Endothelial cell of umbilical vein (primary cell): ENCODE data around the gene ADAMTSL3. TPM values are rescaled to one million over a fixed set of nuclear protein-coding genes. Genes with fewer than 3 reads are reported as not detected.

Source experiments
- BruUV-seq: library from RNA; stranded (reverse); fragments of 400-500 nt; replicated peaks from 2 replicates; lab custom pipeline; 2021; lab: Mats Ljungman, UMichigan
- CTCF ChIA-PET: fragments of 300-600, 350-600 bp; sonication (Branson Sonifier 250); formaldehyde crosslinking; loops from one replicate; lab custom pipeline; 2021; ENCODE audit warnings: antibody characterized with exemption, inconsistent platforms; lab: Charles Lee
- POLR2A ChIA-PET: fragments of 300-600, 350-600 bp; sonication (Branson Sonifier 250); formaldehyde crosslinking; loops from one replicate; lab custom pipeline; 2021; ENCODE audit warnings: antibody characterized with exemption, inconsistent platforms; lab: Charles Lee
- DNase-seq: peaks from one replicate; pipeline ENCODE4 v3.0.0-alpha.2; 2011; ENCODE audit warnings: low read depth, low spot score
- FAIRE-seq: peaks from 2 replicates; lab custom pipeline; 2011; peaks lifted over from hg19 to GRCh38; lab: Jason Lieb, UNC
- H2AFZ ChIP-seq: 2 replicates; pipeline ENCODE4 v1.6.0; 2012; ENCODE audit warnings: low read depth, low read length, control low read depth, inconsistent platforms
- H3K27ac ChIP-seq: 2 replicates; pipeline ENCODE4 v1.5.1; 2011; ENCODE audit warnings: low read depth, mild to moderate bottlenecking, control low read depth, low read length, moderate library complexity; ENCODE audit not compliant: insufficient read depth
- H3K27me3 ChIP-seq, 2 experiments: 2 replicates each; pipeline versions ENCODE4 v1.6.0 to v1.6.1; 2011; ENCODE audit warnings: low read length in 2 of 2, mixed read lengths in 1 of 2; ENCODE audit not compliant: control insufficient read depth in 2 of 2, insufficient read depth in 2 of 2
- H3K36me3 ChIP-seq, 2 experiments: 2 replicates in 1 of 2; 3 replicates in 1 of 2; pipeline ENCODE4 v1.5.1; 2011; ENCODE audit warnings: low read length in 2 of 2, mild to moderate bottlenecking in 1 of 2, moderate library complexity in 1 of 2; ENCODE audit not compliant: control insufficient read depth in 2 of 2, insufficient read depth in 2 of 2; ENCODE audit errors: extremely low read depth in 1 of 2
- H3K4me1 ChIP-seq: 3 replicates; pipeline ENCODE4 v1.5.1; 2011; ENCODE audit warnings: mild to moderate bottlenecking, low read length; ENCODE audit not compliant: control insufficient read depth, insufficient read depth; ENCODE audit errors: extremely low read depth
- H3K4me2 ChIP-seq: 2 replicates; pipeline ENCODE4 v1.6.1; 2011; ENCODE audit warnings: low read length, control low read depth, mixed read lengths; ENCODE audit not compliant: insufficient read depth
- H3K4me3 ChIP-seq, 3 experiments: fragments of 200-600 bp in 1 of 3; sonication (generic), shearing (Covaris generic) in 1 of 3; replicated peaks in 1 of 3; 2 replicates each; pipeline ENCODE4 v1.5.1; 2011 to 2016; ENCODE audit warnings: control low read depth in 3 of 3, low read length in 3 of 3, mild to moderate bottlenecking in 2 of 3, inconsistent platforms in 1 of 3, low read depth in 1 of 3, moderate library complexity in 1 of 3; ENCODE audit not compliant: insufficient read depth in 1 of 3
- H3K79me2 ChIP-seq: 2 replicates; pipeline ENCODE4 v1.6.0; 2012; ENCODE audit warnings: low read length, inconsistent platforms; ENCODE audit not compliant: control insufficient read depth, insufficient read depth
- H3K9ac ChIP-seq: replicated peaks from 2 replicates; pipeline ENCODE3; 2011; ENCODE audit warnings: low read length, control low read depth; ENCODE audit not compliant: insufficient read depth; ENCODE audit errors: extremely low read depth
- H3K9me1 ChIP-seq: replicated peaks from 3 replicates; pipeline ENCODE4 v1.6.0; 2011; ENCODE audit warnings: mild to moderate bottlenecking, low read length; ENCODE audit not compliant: control insufficient read depth, insufficient read depth; ENCODE audit errors: extremely low read depth
- H3K9me3 ChIP-seq: replicated peaks from 2 replicates; pipeline ENCODE4 v1.5.1; 2012; ENCODE audit warnings: low read length, inconsistent platforms; ENCODE audit not compliant: control insufficient read depth, insufficient read depth
- H4K20me1 ChIP-seq: replicated peaks from 2 replicates; pipeline ENCODE3; 2011; ENCODE audit warnings: mild to moderate bottlenecking, low read length; ENCODE audit not compliant: control insufficient read depth, insufficient read depth; ENCODE audit errors: extremely low read depth
- CTCF ChIP-seq, 2 donors: IDR thresholded peaks; 1 replicate in 1 of 2; 2 replicates in 1 of 2; pipeline ENCODE4 v1.5.1; 2011; ENCODE audit warnings: low read length in 2 of 2, mild to moderate bottlenecking in 2 of 2, moderate library complexity in 2 of 2, control low read depth in 1 of 2, inconsistent platforms in 1 of 2, low read depth in 1 of 2; ENCODE audit not compliant: insufficient read depth in 1 of 2; ENCODE audit errors: extremely low read depth in 1 of 2
- EZH2 ChIP-seq: IDR thresholded peaks from 2 replicates; pipeline ENCODE4 v1.6.1; 2012; ENCODE audit warnings: borderline replicate concordance, low read depth, mild to moderate bottlenecking, moderate library complexity, low read length, inconsistent platforms; ENCODE audit not compliant: severe bottlenecking
- FOS ChIP-seq: IDR thresholded peaks from 2 replicates; pipeline ENCODE4 v1.6.1; 2011; ENCODE audit warnings: mild to moderate bottlenecking, low read length, moderate library complexity, borderline replicate concordance; ENCODE audit not compliant: insufficient read depth
- GATA2 ChIP-seq: IDR thresholded peaks from 2 replicates; pipeline ENCODE4 v1.7.0; 2011; ENCODE audit warnings: low read depth, mild to moderate bottlenecking, moderate library complexity, mixed read lengths, low read length; ENCODE audit not compliant: insufficient read length, insufficient read depth
- JUN ChIP-seq: IDR thresholded peaks from 2 replicates; pipeline ENCODE4 v1.6.1; 2011; ENCODE audit warnings: borderline replicate concordance, low read depth; ENCODE audit not compliant: insufficient read length, insufficient read depth
- MYC ChIP-seq: IDR thresholded peaks from one replicate; pipeline ENCODE4 v1.6.1; 2011; ENCODE audit warnings: mild to moderate bottlenecking, low read depth, low read length
- POLR2A ChIP-seq: IDR thresholded peaks from 2 replicates; pipeline ENCODE4 v1.6.1; 2012; ENCODE audit warnings: low read depth, mild to moderate bottlenecking, control low read depth, low read length
- POLR2AphosphoS5 ChIP-seq: IDR thresholded peaks from 2 replicates; pipeline ENCODE4 v1.6.1; 2012; ENCODE audit warnings: low read depth, mild to moderate bottlenecking, control low read depth, low read length, moderate library complexity; ENCODE audit not compliant: insufficient read depth
- dilution Hi-C: fragments of 300-500 bp; cut with MboI; formaldehyde crosslinking; loops from one replicate; pipeline ENCODE4 v1.15.0; 2019; ENCODE audit warnings: low sequenced_read_pairs; ENCODE audit not compliant: extremely low pct_ligation_motif_present
- intact Hi-C: fragments of 100-400 bp; cut with micrococcal nuclease; formaldehyde crosslinking; loops from one replicate; pipeline ENCODE4 v1.10.0; 2022
- polyA plus RNA-seq, 4 experiments: library from polyadenylated mRNA; depleted of rRNA in 3 of 4; stranded (reverse) in 3 of 4; unstranded in 1 of 4; fragments of >200 nt; gene quantifications; 2 replicates each; pipeline versions ENCODE4 v1.2.1 to v1.2.3, GENCODE V29; 2011 to 2012; ENCODE audit warnings: missing spikeins in 1 of 4
- total RNA-seq: library from RNA; stranded (reverse); gene quantifications from 2 replicates; pipeline ENCODE4 v1.2.3, GENCODE V29; 2021
- TF ChIP-seq, protein P1 (sequence below): IDR thresholded peaks from 2 replicates; pipeline ENCODE4 v1.6.1; 2011; ENCODE audit not compliant: insufficient read depth, insufficient read length

The ADAMTSL3 gene
- total and polyA plus RNA-seq, 2 donors (not counting 3 experiments of a cell fraction or from before 2014, with no cell fraction given) = not detected

GRCh38 chr15:84003791-84004503 is 350.0 kb downstream of the ADAMTSL3 start:
- dilution Hi-C loops = no loop called here
- Histone ChIP-seq H3K9ac (no peak overlapping the region), H3K4me3 (no peak overlapping the region), H3K36me3 (no peaks in the 10 kb centered on the region), H4K20me1 (no peaks in the 10 kb centered on the region), H3K27ac (no peak overlapping the region), H3K9me3 (no peaks in the 10 kb centered on the region), H3K4me1 (no peaks in the 10 kb centered on the region), H3K9me1 (no peaks in the 10 kb centered on the region), H2AFZ (no peak overlapping the region), H3K4me2 (no peak overlapping the region), H3K27me3 (no peaks in the 10 kb centered on the region), H3K79me2 (no peaks in the 10 kb centered on the region)
- CTCF ChIA-PET = no interaction called here
- POLR2A ChIA-PET = no interaction called here
- FAIRE-seq (no peak), DNase-seq (no peak)
- no peak for TF ChIP-seq GATA2
- TF ChIP-seq CTCF (IDR thresholded peaks at IDR 0.05; ENCODE audit: extremely low read depth in 1 of 2, insufficient read depth in 1 of 2, low read depth in 1 of 2, low read length in 2 of 2) = no peak
- TF ChIP-seq POLR2A = no peak
- intact Hi-C loops = no loop called here
- BruUV-seq = no TSS peak

- FAIRE-seq (no peak), DNase-seq (no peak)
- H3K4me2 ChIP-seq = no peak overlapping the region
- ChIA-PET CTCF (no interaction called here), POLR2A (no interaction called here)
- H3K4me3 ChIP-seq = no peak overlapping the region
- H3K36me3 ChIP-seq = no peaks in the 10 kb centered on the region
- H2AFZ ChIP-seq = no peak overlapping the region
- no peaks in the 10 kb centered on the region for H4K20me1 ChIP-seq
- H3K9me1 ChIP-seq = no peaks in the 10 kb centered on the region
- no peak overlapping the region for H3K27ac ChIP-seq
- no peaks in the 10 kb centered on the region for H3K27me3 ChIP-seq
- dilution Hi-C loops (no loop called here), intact Hi-C loops (no loop called here)
- BruUV-seq = no TSS peak
- H3K4me1 ChIP-seq = no peaks in the 10 kb centered on the region
- H3K9ac ChIP-seq = no peak overlapping the region
- H3K9me3 ChIP-seq = no peaks in the 10 kb centered on the region
- TF ChIP-seq POLR2AphosphoS5 (no peak), CTCF (IDR thresholded peaks at IDR 0.05; ENCODE audit: extremely low read depth in 1 of 2, insufficient read depth in 1 of 2, low read depth in 1 of 2, low read length in 2 of 2) (no peak), EZH2 (no peak), POLR2A (no peak), MYC (no peak), GATA2 (no peak), FOS (no peak), JUN (no peak)
- TF ChIP-seq, protein P1, sequence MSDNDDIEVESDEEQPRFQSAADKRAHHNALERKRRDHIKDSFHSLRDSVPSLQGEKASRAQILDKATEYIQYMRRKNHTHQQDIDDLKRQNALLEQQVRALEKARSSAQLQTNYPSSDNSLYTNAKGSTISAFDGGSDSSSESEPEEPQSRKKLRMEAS = no peak
- no peaks in the 10 kb centered on the region for H3K79me2 ChIP-seq
Observed at GRCh38 chr15:84006421-84006820, 352.5 kb downstream of the ADAMTSL3 start.
